ENCODE measurements around the gene FLOT1.
"Not testable (repeated sequence)": the region's sequence is repeated elsewhere in the genome, so short reads cannot be mapped to it uniquely, and the experiment has no call there.

The FLOT1 gene

DNA sequence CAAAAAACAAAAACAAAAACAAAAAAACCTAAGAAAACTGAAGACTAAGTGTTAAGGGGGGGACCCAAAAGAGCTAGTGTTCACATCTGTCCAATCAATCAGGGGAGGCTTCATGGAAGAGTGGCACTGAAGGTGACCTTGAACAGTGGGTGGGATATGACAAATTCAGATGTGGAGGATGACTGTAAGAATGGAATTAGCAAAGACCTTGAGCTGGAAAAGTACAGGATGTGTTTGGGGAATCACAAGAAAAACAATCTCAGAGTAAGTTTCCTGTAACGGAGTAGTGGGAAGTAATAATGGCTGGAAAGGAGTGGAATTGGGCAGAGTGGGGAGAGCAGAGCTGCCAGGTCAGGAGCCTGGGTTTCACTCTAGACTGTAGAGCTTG, 4.8 kb upstream of the FLOT1 start:
- DNase-seq (ENCODE audit: low read depth, low spot score), result no peak

DNA sequence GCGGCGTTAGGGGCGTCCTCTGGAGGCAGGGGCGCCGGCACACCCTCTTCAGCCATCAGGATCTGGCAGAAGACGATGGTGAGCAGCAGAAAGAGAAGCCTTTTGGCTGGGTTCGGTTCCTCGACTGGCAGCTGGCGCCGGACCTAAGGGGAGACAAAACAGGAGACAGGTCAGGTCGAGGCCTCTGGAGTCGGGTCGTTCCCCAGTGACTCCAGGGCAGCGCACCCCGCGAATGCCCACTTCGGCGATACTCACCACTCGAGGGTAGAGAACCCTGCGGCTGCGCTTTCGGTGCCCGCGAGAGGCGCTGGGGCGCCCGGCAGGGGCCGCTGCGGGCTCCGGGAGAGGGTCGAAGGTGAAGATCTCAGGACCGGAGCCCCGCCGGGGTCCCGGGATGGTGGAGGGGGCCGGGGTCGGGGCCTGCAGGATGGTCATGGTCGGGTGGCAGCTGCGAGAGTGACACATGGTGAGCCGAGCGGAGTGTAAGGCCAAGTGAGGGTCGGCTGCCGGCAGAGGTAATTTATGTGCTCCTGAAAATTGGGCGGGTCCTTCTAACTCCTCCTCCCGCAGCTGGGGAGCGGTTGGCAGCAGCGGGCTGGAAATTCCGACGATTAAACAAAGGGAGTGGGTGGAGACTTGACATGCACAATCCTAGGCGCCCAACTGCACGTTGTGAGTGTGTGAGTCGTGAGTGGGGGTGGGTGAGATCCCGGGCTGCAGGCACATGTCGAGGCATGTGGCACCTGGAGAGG, 1.7 kb upstream of the FLOT1 start, which contains the start of gene IER3:
IER3 (minus strand) TSS at position 494 of the 752 bp plus-strand sequence; CDS start at position 465, 29 bp downstream.
- DNase-seq (ENCODE audit: low read depth, low spot score), result peak; percentile 97

DNA sequence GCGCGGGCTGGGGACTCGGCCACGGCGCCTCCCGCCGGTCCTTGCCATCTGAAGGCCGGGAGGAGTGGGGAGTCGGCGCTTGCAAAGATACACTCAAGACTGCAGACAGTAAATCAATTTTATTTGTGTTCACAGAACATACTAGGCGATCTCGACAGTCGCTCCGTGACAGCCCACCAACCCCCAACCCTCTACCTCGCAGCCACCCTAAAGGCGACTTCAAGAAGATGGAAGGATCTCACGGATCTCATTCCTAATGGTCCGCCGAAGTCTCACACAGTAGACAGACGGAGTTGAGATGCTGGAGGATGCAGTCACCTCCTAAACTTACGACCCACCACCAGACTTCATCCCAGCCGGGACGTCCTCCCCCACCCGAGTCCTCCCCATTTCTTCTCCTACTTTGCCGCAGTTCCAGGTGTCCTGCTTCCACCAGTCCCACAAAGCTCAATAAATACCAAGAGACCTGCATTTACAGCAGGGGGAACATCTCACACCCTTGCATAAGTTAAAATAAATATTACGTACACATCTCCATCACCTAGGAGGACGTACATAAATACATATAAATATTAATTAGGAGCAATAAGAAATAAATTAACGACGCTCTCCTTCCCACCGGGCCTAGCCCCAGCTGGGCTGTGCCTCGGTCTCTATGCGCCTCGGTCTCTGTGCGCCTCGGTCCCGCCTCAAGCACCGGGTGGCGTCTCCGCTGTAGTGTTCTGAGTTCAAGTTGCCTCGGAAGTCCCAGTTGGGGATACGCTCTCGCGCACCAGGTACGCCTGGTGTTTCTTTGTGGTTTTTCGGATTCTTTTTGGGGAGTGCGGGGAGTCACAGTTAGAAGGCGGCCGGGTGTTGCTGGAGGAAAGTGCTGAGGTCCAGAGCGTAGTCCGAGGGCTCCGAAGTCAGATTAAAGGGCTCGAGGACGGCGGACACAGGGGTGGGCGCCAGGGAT, 889 bp upstream of the FLOT1 start:
- DNase-seq (ENCODE audit: low read depth, low spot score), result no peak

DNA sequence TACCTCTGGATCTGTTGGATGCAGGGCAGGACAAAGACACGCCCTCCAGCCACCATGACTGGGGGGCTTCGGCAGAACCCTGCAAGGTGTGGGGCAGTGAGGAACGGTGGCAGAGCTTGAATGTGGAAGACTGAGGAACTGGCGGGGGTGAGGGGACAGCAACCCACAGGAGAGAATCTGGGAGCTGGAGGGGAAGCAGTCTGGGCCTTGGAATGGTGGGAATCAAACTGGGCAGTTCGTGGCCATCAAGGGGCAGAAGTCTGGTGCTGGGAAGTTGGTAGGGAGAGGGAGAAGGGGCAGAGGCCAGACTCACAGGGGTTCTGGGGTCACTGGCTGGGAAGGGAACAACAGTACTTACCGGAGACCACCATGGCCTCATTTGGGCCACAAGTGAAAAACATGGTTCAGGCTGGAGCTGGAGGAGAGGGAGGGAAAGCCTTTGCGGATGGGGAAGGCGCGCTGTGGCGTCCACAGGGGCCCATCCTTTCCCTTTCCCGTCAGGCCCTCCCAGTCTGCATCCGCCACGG, 635 bp downstream of the FLOT1 start:
- DNase-seq (ENCODE audit: low read depth, low spot score), result no peak

DNA sequence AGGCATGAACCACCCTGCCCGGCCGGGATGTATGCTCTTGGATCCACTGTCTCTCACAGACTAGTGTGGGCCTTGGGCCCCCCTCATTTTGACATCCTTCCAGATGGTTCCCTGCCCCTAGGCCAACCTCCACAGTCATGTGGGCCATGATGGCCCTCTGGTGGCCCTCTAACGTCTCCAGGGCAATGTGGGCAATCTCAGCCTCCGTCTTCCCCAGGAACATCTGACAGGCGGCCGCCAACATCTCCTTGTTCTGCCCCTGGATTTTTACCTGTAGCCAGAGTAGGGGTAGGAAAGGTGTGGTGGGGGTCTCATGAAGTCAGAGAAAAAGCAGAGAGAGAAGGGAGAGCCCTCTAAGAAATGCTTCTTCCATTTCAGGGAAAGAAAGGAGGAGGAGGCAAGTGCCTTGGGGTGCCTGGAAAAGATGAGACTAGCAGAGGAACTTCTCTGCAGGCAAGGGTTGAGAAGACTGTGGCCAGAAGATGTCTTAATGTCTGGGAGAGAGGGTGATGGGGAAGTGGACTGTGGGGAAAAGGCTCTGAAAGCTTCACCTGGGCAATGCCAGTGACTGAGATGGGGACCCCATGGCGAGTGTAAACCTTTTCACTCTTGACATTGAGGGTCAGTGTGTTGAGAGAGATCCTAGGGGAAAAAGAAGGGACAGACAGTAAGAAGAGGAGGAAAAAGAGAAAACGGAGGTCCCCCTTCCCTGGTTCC, 1.3 kb downstream of the FLOT1 start:
- DNase-seq (ENCODE audit: low read depth, low spot score), result peak; percentile 71

DNA sequence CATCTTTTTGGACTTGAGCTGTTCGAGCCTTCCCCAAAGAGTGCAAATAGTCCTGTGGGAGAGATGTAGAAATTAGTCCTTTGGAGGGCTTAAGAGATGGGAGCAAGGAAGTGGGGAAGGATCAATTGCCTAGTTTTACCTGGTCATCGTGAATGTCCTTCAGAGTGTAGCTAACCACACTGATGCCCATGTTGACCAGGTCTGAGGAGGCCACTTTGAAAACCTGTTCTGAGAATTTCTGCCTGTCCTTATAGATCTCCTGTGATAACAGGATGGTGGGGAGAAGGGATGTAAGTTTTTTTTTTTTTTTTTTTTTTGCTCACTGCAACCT, 2.0 kb downstream of the FLOT1 start:
- peak; percentile 46 for DNase-seq (ENCODE audit: low read depth, low spot score)

DNA sequence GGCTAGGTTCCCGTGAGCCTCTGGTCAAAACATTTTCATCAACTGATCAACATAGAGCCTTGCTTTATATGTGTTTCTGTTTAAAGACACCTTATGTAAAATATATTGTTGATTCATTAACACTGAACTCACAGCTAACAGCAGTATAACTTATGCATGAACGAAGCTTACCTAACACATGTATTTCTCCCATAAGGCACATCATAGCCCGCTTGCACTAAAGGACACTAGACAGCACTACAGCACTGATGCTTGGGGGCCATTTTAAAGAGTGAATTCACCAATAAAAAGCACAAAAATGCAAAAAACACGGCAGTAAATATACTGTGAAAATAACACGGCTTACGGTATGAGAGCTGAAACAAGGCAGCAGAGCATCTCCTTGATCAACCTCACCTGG, 4.0 kb downstream of the FLOT1 start:
- DNase-seq (ENCODE audit: low read depth, low spot score), result no peak

DNA sequence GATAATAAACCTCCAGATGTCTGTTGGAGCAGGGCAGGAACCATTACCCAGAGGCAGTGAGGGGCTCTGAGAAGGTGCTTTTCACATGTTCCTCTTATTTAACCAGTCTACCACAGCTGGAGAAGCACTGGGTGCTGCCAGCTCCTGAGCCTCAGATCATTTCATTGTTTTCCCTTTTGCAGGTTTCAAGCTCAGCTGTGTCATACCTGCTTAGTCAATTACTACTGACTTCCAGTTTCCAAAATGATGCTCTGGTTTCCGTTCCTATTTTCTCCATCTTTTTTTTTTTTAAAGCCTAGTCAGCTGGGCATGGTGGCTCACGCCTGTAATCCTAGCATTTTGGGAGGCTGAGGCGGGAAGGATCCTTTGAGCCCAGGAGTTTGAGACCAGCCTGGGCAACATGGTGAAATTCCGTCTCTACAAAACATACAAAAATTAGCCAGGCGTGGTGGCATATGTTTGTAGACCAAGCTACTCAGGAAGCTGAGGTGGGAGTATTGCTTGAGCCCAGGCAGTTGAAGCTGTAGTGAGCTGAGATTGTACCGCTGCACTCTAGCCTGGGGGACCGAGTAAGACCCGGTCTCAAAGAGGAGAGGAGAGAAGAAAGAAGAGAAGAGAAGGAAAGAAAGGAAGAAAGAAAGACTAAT, 6.7 kb downstream of the FLOT1 start:
- no peak for DNase-seq (ENCODE audit: low read depth, low spot score)

DNA sequence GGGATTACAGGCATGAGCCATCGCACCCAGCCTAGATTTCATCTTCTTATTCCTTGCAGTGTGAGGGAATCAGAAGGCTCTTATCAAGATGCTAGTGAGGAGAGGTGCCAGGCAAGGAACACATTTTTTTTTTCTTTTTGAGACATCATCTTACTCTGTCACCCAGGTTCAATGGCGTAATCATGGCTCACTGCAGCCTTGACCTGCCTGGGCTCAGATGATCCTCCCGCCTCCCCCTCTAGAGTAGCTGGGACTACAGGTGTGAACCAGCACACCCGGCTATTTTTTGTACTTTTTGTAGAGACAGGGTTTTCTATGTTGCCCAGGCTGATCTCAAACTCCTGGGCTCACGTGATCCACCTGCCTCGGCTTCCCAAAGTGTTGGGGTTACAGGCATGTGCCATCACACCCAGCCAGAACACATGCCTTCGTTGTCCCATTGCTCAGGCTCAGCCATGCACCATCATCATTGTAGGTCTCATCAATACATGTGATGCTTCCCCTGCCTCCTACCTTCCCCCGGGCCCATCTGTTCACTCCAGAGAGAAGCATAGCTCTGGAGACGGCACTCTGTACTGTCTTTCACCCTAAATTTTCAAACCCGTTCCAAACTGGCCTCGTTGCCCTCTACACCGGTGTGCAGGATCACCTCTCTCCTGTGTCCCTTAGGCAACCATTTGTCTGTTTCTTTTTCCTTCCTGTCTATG, 10.1 kb downstream of the FLOT1 start:
- no peak for DNase-seq (ENCODE audit: low read depth, low spot score)

DNA sequence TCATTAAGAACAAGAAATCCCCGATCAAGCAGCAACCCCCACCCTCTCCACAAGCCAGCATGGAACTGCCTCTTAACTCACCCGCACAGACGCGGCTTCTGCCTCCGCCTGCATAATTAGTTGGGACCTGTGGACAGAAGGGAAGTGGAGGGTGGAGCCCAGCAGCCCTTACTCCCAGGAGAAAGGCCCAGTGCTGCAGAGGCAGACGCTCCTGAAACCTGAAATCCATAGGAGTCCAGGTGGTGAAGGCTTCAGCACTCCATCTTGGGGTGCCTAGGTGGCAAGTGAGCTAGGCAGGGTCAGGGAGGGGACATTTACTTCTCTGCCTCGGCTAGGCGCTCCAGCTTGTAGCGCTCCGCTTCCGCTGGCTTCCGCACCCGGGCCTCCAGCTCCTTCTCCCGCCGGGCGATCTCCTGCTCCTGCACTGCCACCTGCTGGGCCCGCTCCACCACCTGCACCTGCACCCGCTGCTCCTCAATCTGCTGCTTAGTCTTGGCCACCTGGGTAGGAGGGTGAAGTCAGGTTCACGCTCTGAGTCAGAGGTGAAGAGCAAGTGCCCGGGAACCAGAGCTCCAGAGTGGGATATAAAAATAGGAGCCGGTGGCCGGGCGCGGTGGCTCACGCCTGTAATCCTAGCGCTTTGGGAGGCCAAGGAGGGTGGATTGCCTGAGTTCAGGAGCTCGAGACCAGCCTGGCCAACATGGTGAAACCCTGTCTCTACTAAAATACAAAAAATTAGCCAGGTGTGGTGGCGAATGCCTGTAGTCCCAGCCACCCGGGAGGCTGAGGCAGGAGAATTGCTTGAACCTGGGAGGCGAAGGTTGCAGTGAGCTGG, 11.7 kb downstream of the FLOT1 start:
- peak; percentile 88 for DNase-seq (ENCODE audit: low read depth, low spot score)

DNA sequence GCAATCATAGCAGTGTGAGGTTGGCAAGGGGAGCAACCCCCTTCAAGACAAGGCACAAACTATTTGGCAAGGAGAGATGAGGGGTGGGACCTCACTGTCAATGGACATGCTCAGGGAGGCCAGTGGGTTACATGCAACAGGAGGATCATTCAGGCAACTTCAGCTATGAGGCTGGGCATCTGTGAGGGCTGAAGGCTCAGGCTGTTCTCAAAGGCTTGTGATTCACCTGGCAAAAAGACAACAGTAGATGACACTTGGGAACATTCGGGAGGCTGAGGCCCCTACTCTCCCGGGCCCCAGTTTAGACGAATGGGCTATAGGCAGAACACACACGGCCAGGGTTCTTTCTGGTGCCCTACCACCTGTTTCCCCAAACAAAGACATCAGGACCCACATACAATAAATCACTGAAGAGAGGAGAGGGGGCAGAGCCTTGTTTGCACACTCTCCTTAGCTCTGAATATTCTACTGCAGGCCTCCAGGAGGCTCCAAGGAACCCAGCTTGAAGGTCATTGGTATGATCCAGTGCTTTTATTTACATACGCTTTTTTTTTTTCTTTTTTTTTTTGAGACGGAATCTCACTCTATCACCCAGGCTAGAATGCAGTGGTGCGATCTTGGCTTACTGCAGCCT, 14.4 kb downstream of the FLOT1 start:
- DNase-seq (ENCODE audit: low read depth, low spot score), result peak; percentile 53

DNA sequence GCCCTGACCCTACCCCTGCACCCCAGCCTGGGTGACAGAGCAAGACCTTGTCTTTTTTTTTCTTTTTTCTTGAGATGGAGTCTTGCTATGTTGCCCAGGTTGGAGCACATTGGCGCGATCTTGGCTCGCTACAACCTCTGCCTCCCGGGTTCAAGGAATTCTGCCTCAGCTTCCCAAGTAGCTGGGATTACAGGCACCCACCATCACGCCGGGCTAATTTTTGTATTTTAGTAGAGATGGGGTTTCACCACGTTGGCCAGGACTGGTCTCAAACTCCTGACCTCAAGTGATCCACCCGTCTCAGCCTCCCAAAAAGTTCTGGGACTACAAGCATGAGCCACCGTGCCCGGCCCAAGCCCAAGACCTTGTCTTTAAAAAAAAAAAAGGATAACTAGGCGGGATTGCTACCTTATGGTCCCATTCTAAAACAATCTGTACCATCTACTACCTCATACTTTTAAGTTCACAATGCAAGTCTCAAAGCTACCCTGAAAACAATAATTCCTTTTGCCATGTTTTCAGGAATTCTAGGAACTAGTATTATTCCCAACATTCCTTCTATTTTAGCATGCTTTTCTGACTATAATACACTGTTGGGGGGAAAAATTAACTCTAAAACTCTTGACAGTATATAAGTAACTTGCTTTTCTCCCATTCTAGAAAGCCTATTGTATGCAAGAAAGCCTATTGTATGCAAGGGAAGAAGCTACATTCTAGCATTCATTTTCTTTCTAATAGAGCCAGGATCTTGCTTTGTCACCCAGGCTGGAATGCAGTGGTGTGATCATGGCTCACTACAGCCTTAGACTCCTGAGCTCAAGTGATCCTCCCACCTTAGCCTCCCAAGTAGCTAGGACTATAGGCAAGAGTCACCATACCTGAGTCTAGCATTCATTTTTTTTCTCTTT, 15.7 kb downstream of the FLOT1 start:
- DNase-seq (ENCODE audit: low read depth, low spot score), result no peak

DNA sequence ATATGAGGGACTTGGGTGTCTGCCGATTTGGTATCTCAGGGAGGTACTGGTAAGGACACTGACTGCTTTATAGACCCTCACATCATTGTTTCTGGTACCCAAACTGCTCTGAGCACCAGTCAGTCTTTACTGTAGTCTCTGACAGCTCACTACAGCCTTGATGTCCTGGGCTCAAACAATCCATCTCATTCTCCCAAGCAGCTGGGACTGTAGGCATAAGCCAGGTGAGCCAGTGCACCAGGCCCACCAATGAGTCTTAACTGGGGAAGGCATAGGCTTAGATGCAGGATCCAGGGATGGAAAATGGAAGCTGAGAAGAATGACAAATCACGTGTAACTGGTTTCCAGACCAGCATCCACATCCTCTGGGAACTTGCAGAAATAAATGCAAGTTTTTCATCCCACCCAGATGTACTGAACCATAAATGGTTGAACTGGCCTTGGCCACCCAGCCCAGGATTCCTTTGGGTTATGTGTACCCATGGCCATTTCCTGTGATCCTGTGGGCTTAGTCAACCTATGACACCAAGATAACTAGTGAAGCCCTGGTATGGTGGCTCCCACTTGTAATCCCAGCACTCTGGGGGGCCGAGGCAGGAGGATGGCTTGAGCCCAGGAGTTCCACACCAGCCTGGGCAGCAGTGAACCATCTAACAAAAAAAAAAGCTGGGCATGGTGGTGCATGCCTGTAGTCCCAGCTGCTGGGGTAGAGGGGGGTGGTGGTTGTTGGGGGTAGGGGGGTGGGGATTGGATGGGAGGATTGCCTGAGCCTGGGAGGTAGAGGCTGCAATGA, 16.6 kb downstream of the FLOT1 start:
- DNase-seq (ENCODE audit: low read depth, low spot score), result peak; percentile 54

DNA sequence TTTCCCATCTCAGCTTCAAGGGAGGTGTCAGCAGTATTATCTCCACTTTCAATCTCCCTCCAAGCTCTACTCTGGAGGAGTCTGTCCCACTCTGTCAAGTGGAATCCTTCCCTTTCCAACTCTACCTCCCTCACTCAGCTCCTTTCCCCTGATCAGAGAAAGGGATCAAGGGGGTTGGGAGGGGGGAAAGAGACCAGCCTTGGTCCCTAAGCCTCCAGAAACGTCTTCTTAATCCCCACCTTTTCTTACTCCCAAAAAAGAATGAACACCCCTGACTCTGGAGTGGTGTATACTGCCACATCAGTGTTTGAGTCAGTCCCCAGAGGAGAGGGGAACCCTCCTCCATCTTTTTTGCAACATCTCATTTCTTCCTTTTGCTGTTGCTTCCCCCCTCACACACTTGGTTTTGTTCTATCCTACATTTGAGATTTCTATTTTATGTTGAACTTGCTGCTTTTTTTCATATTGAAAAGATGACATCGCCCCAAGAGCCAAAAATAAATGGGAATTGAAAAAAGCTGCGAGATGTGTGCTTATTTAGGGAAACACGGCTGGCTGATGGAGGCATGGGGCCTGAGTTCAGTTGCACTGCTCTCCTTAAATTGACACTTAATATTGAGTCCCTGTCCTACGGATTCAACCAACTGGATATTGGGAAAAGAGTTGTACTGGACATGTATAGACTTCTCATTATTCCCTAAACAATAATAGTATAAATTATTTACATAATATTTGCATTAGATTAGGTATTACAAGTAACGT, 17.4 kb downstream of the FLOT1 start:
- peak; percentile 13 for DNase-seq (ENCODE audit: low read depth, low spot score)

DNA sequence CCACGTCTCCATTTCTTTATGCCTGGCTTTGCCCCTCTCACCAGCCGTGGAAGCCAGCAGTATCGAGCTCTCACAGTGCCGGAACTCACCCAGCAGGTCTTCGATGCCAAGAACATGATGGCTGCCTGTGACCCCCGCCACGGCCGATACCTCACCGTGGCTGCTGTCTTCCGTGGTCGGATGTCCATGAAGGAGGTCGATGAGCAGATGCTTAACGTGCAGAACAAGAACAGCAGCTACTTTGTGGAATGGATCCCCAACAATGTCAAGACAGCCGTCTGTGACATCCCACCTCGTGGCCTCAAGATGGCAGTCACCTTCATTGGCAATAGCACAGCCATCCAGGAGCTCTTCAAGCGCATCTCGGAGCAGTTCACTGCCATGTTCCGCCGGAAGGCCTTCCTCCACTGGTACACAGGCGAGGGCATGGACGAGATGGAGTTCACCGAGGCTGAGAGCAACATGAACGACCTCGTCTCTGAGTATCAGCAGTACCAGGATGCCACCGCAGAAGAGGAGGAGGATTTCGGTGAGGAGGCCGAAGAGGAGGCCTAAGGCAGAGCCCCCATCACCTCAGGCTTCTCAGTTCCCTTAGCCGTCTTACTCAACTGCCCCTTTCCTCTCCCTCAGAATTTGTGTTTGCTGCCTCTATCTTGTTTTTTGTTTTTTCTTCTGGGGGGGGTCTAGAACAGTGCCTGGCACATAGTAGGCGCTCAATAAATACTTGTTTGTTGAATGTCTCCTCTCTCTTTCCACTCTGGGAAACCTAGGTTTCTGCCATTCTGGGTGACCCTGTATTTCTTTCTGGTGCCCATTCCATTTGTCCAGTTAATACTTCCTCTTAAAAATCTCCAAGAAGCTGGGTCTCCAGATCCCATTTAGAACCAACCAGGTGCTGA, 18.4 kb downstream of the FLOT1 start:
- DNase-seq (ENCODE audit: low read depth, low spot score), result not testable (repeated sequence)

Data from astrocyte of the hippocampus (primary cell).